Measurements from ENCODE around the gene ZNF90.

Gene ZNF90

GRCh38 chr19:20077791-20078463 lies at the start of gene ZNF90:
Gene ZNF90 (plus strand): TSS chr19:20078000. CDS start chr19:20078133, 133 bp downstream.
- H3K27ac ChIP-seq, result no peak within 1 kb of the TSS
- no peaks in the 10 kb centered on the region for H3K9me3 ChIP-seq (ENCODE audit: severe bottlenecking)

GRCh38 chr19:20028611-20029010 lies 49.2 kb upstream of the ZNF90 start:
- no peak overlapping the region for H3K27ac ChIP-seq
- no peaks in the 10 kb centered on the region for H3K9me3 ChIP-seq (ENCODE audit: severe bottlenecking)
- DNase-seq, result no peak
- peaks cover 42% of the 10 kb centered on the region for H3K36me3 ChIP-seq
- no peaks in the 10 kb centered on the region for H3K27me3 ChIP-seq (ENCODE audit: insufficient read depth, low read depth, severe bottlenecking)
- no peak for TF ChIP-seq CTCF (IDR thresholded peaks at IDR 0.05; ENCODE audit: low read depth, low read length)
- H3K4me3 ChIP-seq (ENCODE audit: low read depth, low read length), result no peak overlapping the region

More at GRCh38 chr19:20077791-20078463, at the start of gene ZNF90:
- H3K36me3 ChIP-seq, result no peaks in the 10 kb centered on the region
- no peak for DNase-seq
- no peak for TF ChIP-seq CTCF (IDR thresholded peaks at IDR 0.05; ENCODE audit: low read depth, low read length)
- H3K4me3 ChIP-seq (ENCODE audit: low read depth, low read length), result no peak within 1 kb of the TSS
- H3K27me3 ChIP-seq (ENCODE audit: insufficient read depth, low read depth, severe bottlenecking), result no peaks in the 10 kb centered on the region

- TF ChIP-seq CTCF (IDR thresholded peaks at IDR 0.05; ENCODE audit: low read depth, low read length), result no peak
- no peak overlapping the region for H3K4me3 ChIP-seq (ENCODE audit: low read depth, low read length)
- H3K9me3 ChIP-seq (ENCODE audit: severe bottlenecking), result peaks cover 6% of the 10 kb centered on the region
These were observed 41.9 kb upstream of the ZNF90 start for GRCh38 chr19:20035935-20036334.

GRCh38 chr19:20038358-20039202 lies 39.2 kb upstream of the ZNF90 start:
- TF ChIP-seq CTCF (IDR thresholded peaks at IDR 0.05; ENCODE audit: low read depth, low read length), result no peak
- Histone ChIP-seq H3K27me3 (ENCODE audit: insufficient read depth, low read depth, severe bottlenecking) (no peaks in the 10 kb centered on the region), H3K27ac (peak overlapping the region; percentile 84), H3K4me3 (ENCODE audit: low read depth, low read length) (peak overlapping the region; percentile 85), H3K9me3 (ENCODE audit: severe bottlenecking) (peaks cover 6% of the 10 kb centered on the region), H3K36me3 (peaks cover 19% of the 10 kb centered on the region)
- DNase-seq, result no peak

More at GRCh38 chr19:20035935-20036334, 41.9 kb upstream of the ZNF90 start:
- H3K27ac ChIP-seq, result no peak overlapping the region
- H3K27me3 ChIP-seq (ENCODE audit: insufficient read depth, low read depth, severe bottlenecking), result no peaks in the 10 kb centered on the region
- DNase-seq, result no peak
- H3K36me3 ChIP-seq, result peaks cover 33% of the 10 kb centered on the region

GRCh38 chr19:20039203-20039723 lies 38.5 kb upstream of the ZNF90 start, which contains the start of gene ZNF682:
Gene ZNF682 (minus strand): TSS chr19:20039505. CDS start chr19:20039345, 160 bp downstream.
- peaks cover 6% of the 10 kb centered on the region for H3K9me3 ChIP-seq (ENCODE audit: severe bottlenecking)
- peak; percentile 97 for DNase-seq

More at GRCh38 chr19:20039203-20039723, 38.5 kb upstream of the ZNF90 start, which contains the start of gene ZNF682:
- Histone ChIP-seq H3K27me3 (ENCODE audit: insufficient read depth, low read depth, severe bottlenecking) (no peaks in the 10 kb centered on the region), H3K4me3 (ENCODE audit: low read depth, low read length) (peak within 1 kb of the TSS; percentile 85), H3K36me3 (peaks cover 19% of the 10 kb centered on the region), H3K27ac (peak within 1 kb of the TSS; percentile 84)
- no peak for TF ChIP-seq CTCF (IDR thresholded peaks at IDR 0.05; ENCODE audit: low read depth, low read length)
